ENCODE data around the gene PBXIP1.

PBXIP1 gene

GRCh38 chr1:155002464-155003226, 46.7 kb upstream of the PBXIP1 start, which contains the start of gene ZBTB7B:
Gene ZBTB7B, plus strand, starts transcription at chr1:155002802. Its CDS starts 11,859 bp downstream, at chr1:155014661.
- DNase-seq (ENCODE audit: low spot score) = peak; percentile 79
- TF ChIP-seq, protein P1, sequence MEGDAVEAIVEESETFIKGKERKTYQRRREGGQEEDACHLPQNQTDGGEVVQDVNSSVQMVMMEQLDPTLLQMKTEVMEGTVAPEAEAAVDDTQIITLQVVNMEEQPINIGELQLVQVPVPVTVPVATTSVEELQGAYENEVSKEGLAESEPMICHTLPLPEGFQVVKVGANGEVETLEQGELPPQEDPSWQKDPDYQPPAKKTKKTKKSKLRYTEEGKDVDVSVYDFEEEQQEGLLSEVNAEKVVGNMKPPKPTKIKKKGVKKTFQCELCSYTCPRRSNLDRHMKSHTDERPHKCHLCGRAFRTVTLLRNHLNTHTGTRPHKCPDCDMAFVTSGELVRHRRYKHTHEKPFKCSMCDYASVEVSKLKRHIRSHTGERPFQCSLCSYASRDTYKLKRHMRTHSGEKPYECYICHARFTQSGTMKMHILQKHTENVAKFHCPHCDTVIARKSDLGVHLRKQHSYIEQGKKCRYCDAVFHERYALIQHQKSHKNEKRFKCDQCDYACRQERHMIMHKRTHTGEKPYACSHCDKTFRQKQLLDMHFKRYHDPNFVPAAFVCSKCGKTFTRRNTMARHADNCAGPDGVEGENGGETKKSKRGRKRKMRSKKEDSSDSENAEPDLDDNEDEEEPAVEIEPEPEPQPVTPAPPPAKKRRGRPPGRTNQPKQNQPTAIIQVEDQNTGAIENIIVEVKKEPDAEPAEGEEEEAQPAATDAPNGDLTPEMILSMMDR (IDR thresholded peaks at IDR 0.05; ENCODE audit: borderline replicate concordance, control extremely low read depth, extremely low read depth, insufficient read depth, missing control alignments) = no peak
- in situ Hi-C loops (cut with MboI; ENCODE audit: low sequenced_read_pairs, unreplicated experiment) = no loop called here

GRCh38 chr1:155001675-155002463, 46.0 kb upstream of the PBXIP1 start:
- in situ Hi-C loops (cut with MboI; ENCODE audit: low sequenced_read_pairs, unreplicated experiment) = no loop called here
- peak; percentile 98 for DNase-seq (ENCODE audit: low spot score)
- TF ChIP-seq, protein P1 (IDR thresholded peaks at IDR 0.05; ENCODE audit: borderline replicate concordance, control extremely low read depth, extremely low read depth, insufficient read depth, missing control alignments) = peak; percentile 37

DNA sequence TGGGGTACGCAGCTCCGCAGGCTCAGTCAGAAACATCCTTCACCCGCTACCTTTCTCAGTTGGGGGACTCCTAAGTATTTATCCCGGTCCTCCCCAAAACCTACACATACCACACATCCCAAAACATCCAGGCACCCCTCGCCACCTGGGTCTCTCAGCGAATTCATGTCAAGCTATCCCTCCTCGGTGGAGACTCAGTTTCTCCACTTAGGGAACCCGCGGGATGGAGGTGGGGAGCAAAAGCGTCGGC, 45.5 kb upstream of the PBXIP1 start:
- in situ Hi-C loops (cut with MboI; ENCODE audit: low sequenced_read_pairs, unreplicated experiment) = no loop called here
- DNase-seq (ENCODE audit: low spot score) = no peak
- TF ChIP-seq, protein P1 (IDR thresholded peaks at IDR 0.05; ENCODE audit: borderline replicate concordance, control extremely low read depth, extremely low read depth, insufficient read depth, missing control alignments) = no peak

DNA sequence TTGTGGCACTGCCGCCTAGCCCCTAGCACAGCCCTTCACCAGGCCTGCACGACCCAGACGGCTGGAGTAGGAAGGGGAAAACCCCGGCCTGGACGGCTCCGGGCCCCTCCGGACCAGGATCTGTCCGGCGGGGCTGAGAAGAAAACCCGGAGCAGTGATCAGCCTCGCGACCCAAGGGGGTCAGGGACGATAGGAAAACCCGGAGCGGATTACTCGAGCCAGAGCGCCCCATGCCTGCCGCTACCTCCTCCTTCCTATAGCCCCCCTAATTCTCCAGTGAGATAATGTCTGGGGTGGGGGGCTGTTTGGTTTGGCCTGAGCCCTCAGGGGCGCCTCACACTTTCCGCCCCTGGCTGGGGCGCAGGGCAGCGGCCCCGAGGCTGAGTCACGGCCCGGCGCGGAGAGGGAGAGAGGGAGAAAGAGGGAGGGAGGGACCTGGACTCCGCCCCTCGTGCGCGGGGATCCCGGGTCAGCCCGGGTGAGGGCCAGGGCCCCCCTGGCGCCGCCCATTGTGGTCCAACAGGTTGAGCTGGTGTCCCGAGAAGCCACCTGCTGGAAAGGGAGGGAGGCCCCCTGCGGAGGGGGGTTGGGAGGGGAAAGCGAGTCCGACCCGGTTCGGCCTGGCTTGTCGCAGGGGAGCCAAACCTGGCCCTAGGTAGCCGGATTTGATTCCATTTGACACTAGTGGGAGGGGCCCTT, 45.0 kb upstream of the PBXIP1 start:
- TF ChIP-seq, protein P1 (IDR thresholded peaks at IDR 0.05; ENCODE audit: borderline replicate concordance, control extremely low read depth, extremely low read depth, insufficient read depth, missing control alignments) = peak; percentile 4

DNA sequence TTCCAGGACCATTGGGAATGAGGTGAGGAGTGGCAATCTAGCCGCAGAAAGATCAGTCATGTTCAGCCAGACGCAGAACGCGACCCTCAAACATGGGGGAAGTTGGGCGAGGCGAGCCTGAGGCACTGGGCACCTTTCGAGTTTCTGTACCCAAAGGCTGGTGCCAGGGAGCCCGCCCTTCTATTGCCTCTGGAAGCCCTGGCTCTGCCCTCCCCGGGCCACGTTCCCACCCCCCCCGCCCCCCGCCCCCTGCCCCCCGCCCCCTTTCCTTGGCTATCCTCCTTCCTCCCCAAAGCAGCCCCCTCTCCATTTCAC, 44.5 kb upstream of the PBXIP1 start:
- TF ChIP-seq, protein P1 (IDR thresholded peaks at IDR 0.05; ENCODE audit: borderline replicate concordance, control extremely low read depth, extremely low read depth, insufficient read depth, missing control alignments) = no peak
- in situ Hi-C loops (cut with MboI; ENCODE audit: low sequenced_read_pairs, unreplicated experiment) = no loop called here
- DNase-seq (ENCODE audit: low spot score) = no peak

More for the DNA sequence above, 45.0 kb upstream of the PBXIP1 start:
- peak; percentile 86 for DNase-seq (ENCODE audit: low spot score)
- in situ Hi-C loops (cut with MboI; ENCODE audit: low sequenced_read_pairs, unreplicated experiment) = no loop called here

- peak; percentile 81 for DNase-seq (ENCODE audit: low spot score)
- TF ChIP-seq, protein P1 (IDR thresholded peaks at IDR 0.05; ENCODE audit: borderline replicate concordance, control extremely low read depth, extremely low read depth, insufficient read depth, missing control alignments) = no peak
- in situ Hi-C loops (cut with MboI; ENCODE audit: low sequenced_read_pairs, unreplicated experiment) = no loop called here
These were observed 43.9 kb upstream of the PBXIP1 start for GRCh38 chr1:154999571-155000410.

All from GM13976 (cell line).